Hair follicle dermal papilla cell (primary cell): ENCODE measurements around the gene ACOX1. TPM values are rescaled to one million over a fixed set of nuclear protein-coding genes. Genes with fewer than 3 reads are reported as not detected.

Experiments used
- total RNA-seq: library from RNA; depleted of rRNA; stranded (reverse); fragments of >200 nt; gene quantifications from 2 replicates; pipeline ENCODE4 v1.2.3, GENCODE V29; 2012

Gene ACOX1
- 67.9 and 72.0 TPM in 2 replicates for total RNA-seq

DNA sequence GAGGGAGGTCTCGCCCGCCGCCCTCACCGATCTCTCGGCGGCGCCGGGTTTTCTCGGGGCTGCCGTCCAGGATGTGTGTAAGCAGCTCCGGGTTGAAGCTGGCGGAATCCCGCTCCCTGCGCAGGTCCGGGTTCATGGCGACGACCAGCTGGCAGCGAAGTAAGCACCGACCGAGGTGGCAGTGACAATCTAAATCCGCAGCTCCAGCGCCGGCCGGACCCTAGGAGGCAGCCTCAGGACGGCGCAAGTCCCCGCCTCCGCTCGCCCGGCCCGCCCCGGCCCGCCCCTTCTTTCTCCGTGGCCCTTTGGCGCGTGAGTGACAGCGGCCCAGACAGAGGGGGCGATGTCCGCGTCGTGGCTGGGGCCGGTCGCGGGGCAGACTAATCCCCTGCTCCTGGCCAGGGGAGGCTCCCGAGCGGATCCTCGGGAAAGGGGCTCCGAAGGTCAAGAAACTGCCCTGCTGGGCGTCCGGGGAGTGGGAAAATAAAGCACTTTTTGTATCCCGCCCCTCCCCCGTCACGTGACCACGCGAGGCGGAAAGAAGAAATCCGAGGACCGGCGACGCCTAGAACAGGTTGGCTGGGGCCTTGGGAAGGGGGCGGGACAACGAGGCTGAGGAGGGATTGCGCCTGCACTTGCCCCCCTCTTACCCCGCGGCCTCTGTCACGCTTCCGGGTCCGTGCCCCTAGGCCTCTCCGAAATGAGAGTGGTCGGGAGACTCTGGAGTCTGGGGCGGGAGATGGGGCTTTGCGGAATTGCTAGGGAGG is at the start of gene ACOX1, which contains the start of gene TEN1:
ACOX1 (minus strand) TSS at position 229 of the 767 bp plus-strand sequence; CDS start at position 136, 93 bp downstream.
TEN1 (plus strand) TSS at position 303 of the 767 bp plus-strand sequence. CDS start 6,953 bp downstream, outside the sequence.

DNA sequence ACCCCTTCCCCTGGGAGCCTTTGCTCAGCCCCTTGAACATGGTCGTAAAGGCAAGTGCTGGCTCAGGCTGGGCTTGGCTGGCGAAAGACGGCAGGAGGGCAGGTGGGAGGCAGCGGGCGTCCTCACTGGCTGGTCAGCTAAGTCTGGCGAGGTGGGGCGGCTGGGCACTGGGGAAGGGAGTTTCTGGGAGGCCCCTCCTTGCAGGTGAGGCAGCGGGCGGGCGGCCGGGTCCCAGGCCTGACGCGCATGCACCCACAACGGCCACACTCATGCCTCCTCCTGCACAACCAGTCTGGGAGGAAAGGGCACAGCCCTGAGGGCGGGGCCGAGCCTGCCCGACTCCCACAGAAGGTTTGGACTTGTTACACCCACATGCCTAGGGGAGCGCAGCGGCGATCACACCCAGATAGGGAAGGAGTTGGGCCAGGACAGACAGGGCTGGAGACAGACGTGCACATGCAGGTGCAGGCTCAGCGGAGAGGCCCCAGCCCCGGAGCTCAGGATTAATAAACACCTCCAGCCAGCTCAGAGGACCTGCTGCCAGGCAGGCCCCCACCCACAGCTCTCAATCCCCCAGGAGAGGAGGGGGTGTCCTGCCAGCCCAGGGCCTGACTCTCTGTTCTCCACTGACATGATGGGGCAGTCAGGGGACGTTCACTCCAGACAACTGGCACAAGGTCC is 48.3 kb upstream of the ACOX1 start, which contains the start of gene EVPL:
EVPL (minus strand) TSS at position 148 of the 681 bp plus-strand sequence; CDS start at position 40, 108 bp downstream.

DNA sequence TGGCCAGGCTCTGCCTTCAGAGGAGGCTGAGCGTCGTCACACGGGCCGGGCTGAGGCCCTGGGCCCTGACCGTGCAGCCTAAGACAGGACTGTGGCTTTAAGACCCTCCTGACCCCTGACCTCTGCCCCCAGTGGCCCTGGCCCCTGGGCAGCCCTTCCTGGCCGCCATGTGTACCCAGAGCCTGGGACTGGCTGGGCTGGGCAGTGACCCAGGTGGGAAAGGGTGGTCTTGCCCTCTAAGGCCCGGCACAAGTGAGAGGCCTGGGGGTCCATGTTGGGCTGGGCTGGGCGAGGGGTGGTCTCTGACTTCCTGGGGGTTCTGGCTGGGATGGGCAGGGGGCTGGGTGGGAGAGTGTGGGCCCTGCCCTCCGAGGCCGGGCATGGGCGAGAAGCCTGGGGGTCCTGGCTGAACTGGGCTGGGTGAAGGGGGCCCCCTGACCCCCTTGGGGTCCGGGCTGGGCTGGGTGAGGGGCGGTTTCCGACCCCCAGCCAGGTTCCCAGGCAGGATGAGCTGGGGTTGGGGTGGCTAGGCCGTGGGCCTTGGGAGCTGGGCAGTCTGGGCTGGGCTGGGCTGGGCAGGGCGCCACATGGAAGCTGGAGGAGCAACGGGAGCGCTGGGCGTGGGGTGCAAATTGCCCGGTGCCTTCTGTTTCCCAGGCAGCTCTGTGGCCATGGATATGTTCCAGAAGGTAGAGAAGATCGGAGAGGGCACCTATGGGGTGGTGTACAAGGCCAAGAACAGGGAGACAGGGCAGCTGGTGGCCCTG is 22.0 kb upstream of the ACOX1 start, which contains the start of gene CDK3:
CDK3 (plus strand) TSS at position 101 of the 767 bp plus-strand sequence; CDS start at position 672, 571 bp downstream.

GRCh38 chr17:75940727-75941441 is 38.1 kb downstream of the ACOX1 start, which contains the start of gene FBF1:
Gene FBF1, minus strand, starts transcription at chr17:75941042. Its CDS starts 2,893 bp downstream, at chr17:75938149.

DNA sequence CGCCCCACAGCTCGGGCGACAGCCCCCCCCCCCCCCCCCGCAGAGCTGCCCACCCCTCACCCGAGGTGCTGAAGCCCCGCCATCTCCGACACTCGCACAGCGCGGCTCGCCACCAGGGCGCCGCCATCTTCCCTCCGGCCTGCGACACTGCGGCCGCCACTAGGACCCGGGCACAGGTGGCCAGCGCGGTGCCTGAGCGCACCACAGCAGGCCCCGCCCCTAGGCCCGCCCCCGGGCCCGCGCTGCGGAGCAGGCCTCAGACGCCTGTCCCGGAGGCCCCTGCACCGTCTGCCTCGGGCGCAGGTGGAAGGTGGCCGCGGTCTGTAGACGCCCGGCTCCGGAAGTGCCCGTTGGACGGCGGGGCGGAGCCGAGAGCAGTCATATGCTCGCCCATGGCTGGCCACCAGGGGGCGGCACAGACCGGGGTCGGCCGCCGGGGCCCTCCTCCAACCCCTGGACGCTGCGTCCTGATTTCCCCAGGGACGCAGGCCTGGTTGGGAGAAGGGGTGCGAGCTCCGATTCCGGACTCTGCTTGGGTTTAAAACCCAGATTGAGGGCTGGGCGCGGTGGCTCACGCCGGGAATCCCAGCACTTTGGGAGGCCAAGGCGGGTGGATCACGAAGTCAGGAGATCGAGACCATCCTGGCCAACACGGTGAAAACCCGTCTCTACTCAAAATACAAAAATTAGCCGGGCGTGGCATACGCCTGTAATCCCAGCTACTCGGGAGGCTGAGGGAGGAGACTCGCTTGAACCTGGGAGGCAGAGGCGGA is 74.0 kb downstream of the ACOX1 start, which contains the start of gene MRPL38:
MRPL38 (minus strand) TSS at position 136 of the 773 bp plus-strand sequence; CDS start at position 127, 9 bp downstream.

DNA sequence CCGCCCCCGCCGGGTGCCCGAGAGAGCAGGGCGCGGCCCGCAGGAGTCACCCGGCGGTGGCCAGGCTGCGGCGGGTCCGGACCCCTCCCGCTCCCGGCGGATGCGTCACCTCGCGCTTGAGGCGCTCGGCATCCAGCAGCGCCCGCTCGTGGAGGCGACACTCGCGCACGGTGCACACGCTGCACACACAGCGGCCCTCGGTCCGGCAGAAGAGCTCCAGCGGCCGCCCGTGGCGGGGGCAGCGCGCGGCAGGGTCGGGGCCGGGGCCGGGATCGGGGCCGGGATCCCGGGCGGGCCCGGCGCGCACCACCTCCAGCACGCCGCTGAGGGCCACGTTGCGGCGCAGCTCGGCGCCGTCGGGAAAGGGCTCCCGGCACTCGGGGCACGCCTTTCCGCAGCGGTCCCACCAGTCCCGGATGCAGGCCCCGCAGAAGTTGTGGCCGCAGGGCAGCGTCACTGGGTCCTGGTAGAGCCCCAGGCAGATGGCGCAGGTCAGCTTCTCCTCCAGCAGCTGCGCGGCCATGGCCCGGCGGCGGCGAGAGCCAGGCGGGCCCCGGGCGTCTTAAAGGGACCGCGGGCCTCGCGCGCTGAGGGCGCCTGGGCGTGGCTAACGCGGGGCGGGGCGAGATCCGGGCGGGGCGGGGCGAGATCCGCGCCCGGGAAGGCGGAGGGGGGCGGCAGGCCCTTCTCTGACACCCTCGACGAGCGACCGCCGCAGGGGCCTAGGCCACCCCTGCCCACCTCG is 82.4 kb downstream of the ACOX1 start, which contains the start of gene TRIM65:
TRIM65 (minus strand) TSS at position 537 of the 745 bp plus-strand sequence; CDS start at position 523, 14 bp downstream.

Other genes with a start within 250 kb of the ACOX1 start
- gene GALK1, start 214.0 kb downstream of the ACOX1 start, total RNA-seq: 50.0 and 56.8 TPM in 2 replicates
- 26.0 and 28.1 TPM in 2 replicates for gene UNK, start 194.4 kb downstream of the ACOX1 start, total RNA-seq
- 0.97 and 1.2 TPM in 2 replicates for gene UNC13D, start 134.8 kb downstream of the ACOX1 start, total RNA-seq
- gene WBP2, start 123.8 kb downstream of the ACOX1 start, total RNA-seq: 26.8 and 28.2 TPM in 2 replicates
- 35.9 and 40.7 TPM in 2 replicates for gene TRIM47, start 100.6 kb downstream of the ACOX1 start, total RNA-seq
- gene TRIM65, start 82.2 kb downstream of the ACOX1 start, total RNA-seq: 33.2 and 39.1 TPM in 2 replicates
- gene MRPL38, start 74.3 kb downstream of the ACOX1 start, total RNA-seq: 28.7 and 30.1 TPM in 2 replicates
- 7.8 and 10.7 TPM in 2 replicates for gene FBF1, start 38.1 kb downstream of the ACOX1 start, total RNA-seq
- gene TEN1, start 74 bp upstream of the ACOX1 start, total RNA-seq: 22.9 and 27.3 TPM in 2 replicates
- gene CDK3, start 21.7 kb upstream of the ACOX1 start, total RNA-seq: 0.97 and 1.7 TPM in 2 replicates
- under 0.01 TPM in 1 of 2 replicates, not detected in the other for gene EVPL, start 48.1 kb upstream of the ACOX1 start, total RNA-seq
- 29.2 and 31.0 TPM in 2 replicates for gene SRP68, start 93.4 kb upstream of the ACOX1 start, total RNA-seq
- gene GALR2, start 95.6 kb upstream of the ACOX1 start, total RNA-seq: not detected in 2 replicates
- gene ZACN, start 100.0 kb upstream of the ACOX1 start, total RNA-seq: not detected in 2 replicates
- 127 and 129 TPM in 2 replicates for gene EXOC7, start 124.6 kb upstream of the ACOX1 start, total RNA-seq
- gene FOXJ1, start 162.1 kb upstream of the ACOX1 start, total RNA-seq: not detected in 2 replicates